Measurements from ENCODE around the gene SUMF1.

- TF ChIP-seq POLR2A (IDR thresholded peaks at IDR 0.05) (no peak), CTCF (IDR thresholded peaks at IDR 0.05) (no peak)
These were observed 8.1 kb downstream of the SUMF1 start for GRCh38 chr3:4458961-4459360.
